ENCODE data around the gene RALGAPA1. TPM values are rescaled to one million over a fixed set of nuclear protein-coding genes. Genes with fewer than 3 reads are reported as not detected.

RALGAPA1 gene
- total and polyA plus RNA-seq, 2 donors (not counting 1 experiment from before 2014, with no cell fraction given): 17.3 to 94.0 TPM

- ChIA-PET CTCF (no interaction called here), POLR2A (no interaction called here)
- Histone ChIP-seq H3K36me3 (replicated peaks in 1 of 2; ENCODE audit: control extremely low read depth in 1 of 2, control insufficient read depth in 1 of 2, extremely low read depth in 1 of 2, insufficient read depth in 2 of 2, low read length in 1 of 2) (peaks cover 0 to 2% of the 10 kb centered on the region in 2 experiments), H3K9ac (ENCODE audit: low read length) (no peak overlapping the region), H3K4me1 (ENCODE audit: control insufficient read depth in 2 of 2, insufficient read depth in 2 of 2, low read length in 2 of 2) (no peaks in the 10 kb centered on the region), H3K4me3 (ENCODE audit: control extremely low read depth in 1 of 5, extremely low read depth in 1 of 5, insufficient read depth in 1 of 5, low read depth in 2 of 5, low read length in 4 of 5) (no peak overlapping the region), H3K27me3 (replicated peaks in 1 of 4; ENCODE audit: control extremely low read depth in 1 of 4, control insufficient read depth in 3 of 4, insufficient read depth in 4 of 4, low read length in 3 of 4) (no peaks in the 10 kb centered on the region), H2AFZ (ENCODE audit: insufficient read depth, low read depth, low read length, poor library complexity, severe bottlenecking) (no peak overlapping the region), H3K27ac (ENCODE audit: low read length in 2 of 2) (no peak overlapping the region), H4K20me1 (ENCODE audit: control insufficient read depth, insufficient read depth, low read length, poor library complexity, severe bottlenecking) (no peaks in the 10 kb centered on the region), H3K9me3 (ENCODE audit: control extremely low read depth in 1 of 3, control insufficient read depth in 2 of 3, insufficient read depth in 1 of 3, low read length in 2 of 3) (no peaks in the 10 kb centered on the region), H3K79me2 (ENCODE audit: control insufficient read depth, insufficient read depth, low read length) (no peaks in the 10 kb centered on the region), H3K4me2 (replicated peaks; ENCODE audit: low read depth, low read length, poor library complexity, severe bottlenecking) (no peak overlapping the region)
- no peak overlapping the region for H3K27ac Mint-ChIP-seq
- TF ChIP-seq EZH2 (IDR thresholded peaks at IDR 0.05; ENCODE audit: borderline replicate concordance, insufficient read depth, low read depth, low read length, poor library complexity, severe bottlenecking): no peak
- TF ChIP-seq CTCF (IDR thresholded peaks at IDR 0.05): no peak
- DNase-seq (no peak), ATAC-seq (ENCODE audit: low read depth) (no peak)
- no CpG with 5 or more reads among the region's 2 CpGs for WGBS (ENCODE audit: insufficient coverage)
- H3K4me1 Mint-ChIP-seq: no peaks in the 10 kb centered on the region
- no peak overlapping the region for H3K4me3 Mint-ChIP-seq
- no peaks in the 10 kb centered on the region for H3K27me3 Mint-ChIP-seq
- intact Hi-C loops (cut with micrococcal nuclease): no loop called here
- no peaks in the 10 kb centered on the region for H3K9me3 Mint-ChIP-seq (ENCODE audit: insufficient read depth)
These were observed 235.2 kb downstream of the RALGAPA1 start for GRCh38 chr14:35573911-35574310.

- no peaks in the 10 kb centered on the region for H3K4me1 ChIP-seq (ENCODE audit: control insufficient read depth in 2 of 2, insufficient read depth in 2 of 2, low read length in 2 of 2)
- ATAC-seq (ENCODE audit: low read depth): no peak
- 96% methylated on average over 3 of the region's 8 CpGs for WGBS (ENCODE audit: insufficient coverage)
These were observed 237.5 kb downstream of the RALGAPA1 start for GRCh38 chr14:35571598-35571997.

More at GRCh38 chr14:35571598-35571997, 237.5 kb downstream of the RALGAPA1 start:
- no peak overlapping the region for H2AFZ ChIP-seq (ENCODE audit: insufficient read depth, low read depth, low read length, poor library complexity, severe bottlenecking)
- no peaks in the 10 kb centered on the region for H3K27me3 Mint-ChIP-seq
- DNase-seq: no peak
- no peaks in the 10 kb centered on the region for H3K27me3 ChIP-seq (replicated peaks in 1 of 4; ENCODE audit: control extremely low read depth in 1 of 4, control insufficient read depth in 3 of 4, insufficient read depth in 4 of 4, low read length in 3 of 4)
- no peaks in the 10 kb centered on the region for H3K79me2 ChIP-seq (ENCODE audit: control insufficient read depth, insufficient read depth, low read length)
- H3K9me3 ChIP-seq (ENCODE audit: control extremely low read depth in 1 of 3, control insufficient read depth in 2 of 3, insufficient read depth in 1 of 3, low read length in 2 of 3): no peaks in the 10 kb centered on the region
- CTCF ChIA-PET: interaction anchor here (0.6 kb wide), 1 partner anchor 51 kb away, joined by 3 read pairs; no protein-coding TSS in a partner anchor
- H3K4me3 ChIP-seq (ENCODE audit: control extremely low read depth in 1 of 5, extremely low read depth in 1 of 5, insufficient read depth in 1 of 5, low read depth in 2 of 5, low read length in 4 of 5): no peak overlapping the region
- H3K4me2 ChIP-seq (replicated peaks; ENCODE audit: low read depth, low read length, poor library complexity, severe bottlenecking): no peak overlapping the region
- no peaks in the 10 kb centered on the region for H4K20me1 ChIP-seq (ENCODE audit: control insufficient read depth, insufficient read depth, low read length, poor library complexity, severe bottlenecking)
- no peak overlapping the region for H3K4me3 Mint-ChIP-seq
- intact Hi-C loops (cut with micrococcal nuclease): no loop called here
- no peak overlapping the region for H3K9ac ChIP-seq (ENCODE audit: low read length)
- POLR2A ChIA-PET: no interaction called here
- H3K27ac ChIP-seq (ENCODE audit: low read length in 2 of 2): no peak overlapping the region
- H3K36me3 ChIP-seq (replicated peaks in 1 of 2; ENCODE audit: control extremely low read depth in 1 of 2, control insufficient read depth in 1 of 2, extremely low read depth in 1 of 2, insufficient read depth in 2 of 2, low read length in 1 of 2): peaks cover 0 to 2% of the 10 kb centered on the region in 2 experiments
- no peaks in the 10 kb centered on the region for H3K4me1 Mint-ChIP-seq
- H3K27ac Mint-ChIP-seq: no peak overlapping the region
- H3K9me3 Mint-ChIP-seq (ENCODE audit: insufficient read depth): no peaks in the 10 kb centered on the region
- no peak for TF ChIP-seq EZH2 (IDR thresholded peaks at IDR 0.05; ENCODE audit: borderline replicate concordance, insufficient read depth, low read depth, low read length, poor library complexity, severe bottlenecking)
- no peak for TF ChIP-seq CTCF (IDR thresholded peaks at IDR 0.05)
